K562 (cell line): Measurements from ENCODE around the gene PBX4. TPM values are rescaled to one million over a fixed set of nuclear protein-coding genes. Genes with fewer than 3 reads are reported as not detected.

Experiments
- ATAC-seq: fragments of 200-7000 bp; cut with Tn5 transposase; 3 replicates; pipeline ENCODE4 v1.9.1; 2020; ENCODE audit warnings: moderate library complexity
- BruUV-seq: library from RNA; stranded (reverse); fragments of 400-500 nt; replicated peaks from 2 replicates; lab custom pipeline; 2021; lab: Mats Ljungman, UMichigan
- CTCF ChIA-PET: fragments of 300-600 bp; formaldehyde crosslinking; extraction: SDS; loops from one replicate; lab custom pipeline; 2021; ENCODE audit warnings: low intra/inter-chr PET ratio; lab: Yijun Ruan, JAX
- POLR2A ChIA-PET: fragments of 300-600, 350-650 bp; sonication (Branson Sonifier 250); formaldehyde crosslinking; extraction: SDS; loops from one replicate; lab custom pipeline; 2021; ENCODE audit warnings: antibody characterized with exemption, inconsistent platforms; lab: Yijun Ruan, JAX
- DNase-seq, 4 experiments: peaks; one replicate each; pipeline versions ENCODE4 v3.0.0 to v3.0.0-alpha.2; 2011 to 2018; ENCODE audit warnings: low spot score in 3 of 4, mixed read lengths in 3 of 4; ENCODE audit errors: extremely low read depth in 1 of 4
- FAIRE-seq: peaks from 2 replicates; lab custom pipeline; 2011; peaks lifted over from hg19 to GRCh38; lab: Jason Lieb, UNC
- H2AFZ ChIP-seq: 2 replicates; pipeline ENCODE4 v1.6.0; 2011; ENCODE audit warnings: low read depth, low read length, control low read depth, inconsistent platforms
- H3K27ac ChIP-seq: fragments of 200-600 bp; 3 replicates; pipeline ENCODE4 v1.8.0; 2011; ENCODE audit warnings: low read depth, mild to moderate bottlenecking, control low read depth, inconsistent platforms, low read length, moderate library complexity, mixed read lengths; ENCODE audit errors: extremely low read depth
- H3K27me3 ChIP-seq, 2 experiments: fragments of 300-600 bp in 1 of 2; 2 replicates in 1 of 2; 3 replicates in 1 of 2; pipeline versions ENCODE4 v1.6.0 to v1.8.0; 2011; ENCODE audit warnings: inconsistent platforms in 2 of 2, low read length in 2 of 2, mild to moderate bottlenecking in 1 of 2, mixed read lengths in 1 of 2, moderate library complexity in 1 of 2; ENCODE audit not compliant: control insufficient read depth in 2 of 2, insufficient read depth in 2 of 2
- H3K36me3 ChIP-seq: fragments of 300-600 bp; 3 replicates; pipeline ENCODE4 v1.8.0; 2011; ENCODE audit warnings: mild to moderate bottlenecking, low read length, inconsistent platforms; ENCODE audit not compliant: control insufficient read depth, insufficient read depth
- H3K4me1 ChIP-seq, 2 experiments: fragments of 200-600 bp in 1 of 2; replicated peaks in 1 of 2; 2 replicates in 1 of 2; 3 replicates in 1 of 2; pipeline versions ENCODE4 v1.5.1 to v1.8.0; 2011; ENCODE audit warnings: inconsistent platforms in 2 of 2, low read length in 2 of 2, mild to moderate bottlenecking in 1 of 2, mixed read lengths in 1 of 2, moderate library complexity in 1 of 2; ENCODE audit not compliant: control insufficient read depth in 2 of 2, insufficient read depth in 2 of 2
- H3K4me2 ChIP-seq: 2 replicates; pipeline ENCODE4 v1.6.1; 2011; ENCODE audit warnings: low read length, control low read depth, inconsistent platforms, mixed read lengths; ENCODE audit not compliant: insufficient read depth
- H3K4me3 ChIP-seq: fragments of 200-600 bp; sonication (generic), shearing (Covaris generic); 2 replicates; pipeline ENCODE4 v1.5.1; 2016; ENCODE audit warnings: control low read depth, inconsistent platforms
- H3K79me2 ChIP-seq: fragments of 200-600 bp; 3 replicates; pipeline ENCODE4 v1.8.0; 2011; ENCODE audit warnings: low read length, inconsistent platforms; ENCODE audit not compliant: control insufficient read depth, insufficient read depth
- H3K9ac ChIP-seq, 2 experiments: 2 replicates each; pipeline versions ENCODE4 v1.6.0 to v1.6.1; 2011; ENCODE audit warnings: low read depth in 2 of 2, low read length in 2 of 2, control low read depth in 1 of 2, inconsistent platforms in 1 of 2, mild to moderate bottlenecking in 1 of 2, mixed read lengths in 1 of 2; ENCODE audit not compliant: insufficient read depth in 1 of 2
- H3K9me1 ChIP-seq: one replicate; pipeline ENCODE4 v1.6.0; 2011; ENCODE audit warnings: inconsistent platforms, mild to moderate bottlenecking, low read length, moderate library complexity; ENCODE audit not compliant: control insufficient read depth, insufficient read depth
- H3K9me3 ChIP-seq: replicated peaks from 2 replicates; pipeline ENCODE4 v1.5.1; 2011; ENCODE audit warnings: low read depth, low read length, inconsistent platforms; ENCODE audit not compliant: control insufficient read depth, insufficient read depth
- H4K20me1 ChIP-seq: replicated peaks from 2 replicates; pipeline ENCODE4 v1.6.1; 2011; ENCODE audit warnings: low read length, inconsistent platforms, mixed read lengths; ENCODE audit not compliant: control insufficient read depth, insufficient read depth
- POLR2G ChIP-seq: fragments of 200-400 bp; formaldehyde crosslinking; IDR thresholded peaks from 2 replicates; pipeline ENCODE4 v1.6.1; 2017; ENCODE audit warnings: low read depth, mild to moderate bottlenecking, antibody characterized with exemption, low read length, moderate library complexity
- STAT6 ChIP-seq: sonication (generic); formaldehyde crosslinking; IDR thresholded peaks from 2 replicates; pipeline ENCODE4 v1.8.1; 2023; ENCODE audit warnings: mild to moderate bottlenecking, missing genetic modification reagents
- WGBS: fragments of 100-300 bp; shearing (Covaris generic); methylation state at CpG from one replicate; pipeline ENCODE4 v1.1.6; 2016; ENCODE audit warnings: low coverage, mixed read lengths; ENCODE audit not compliant: insufficient coverage; ENCODE audit errors: missing lambda C conversion rate; 5-methylcytosine and 5-hydroxymethylcytosine counted together
- in situ Hi-C: fragments of 300-500 bp; cut with MboI; formaldehyde crosslinking; loops from 4 replicates; pipeline ENCODE4 v1.15.0; 2018; ENCODE audit warnings: inconsistent platforms, mixed read lengths
- intact Hi-C: fragments of 100-400 bp; cut with micrococcal nuclease; formaldehyde crosslinking; loops from 2 replicates; pipeline ENCODE4 v1.14.2; 2022
- polyA plus RNA-seq, 8 experiments: library from polyadenylated mRNA; depleted of rRNA in 4 of 8; stranded (reverse) in 5 of 8; unstranded in 3 of 8; fragments of >200 nt; fragmentation: Nextera tagmentation in 2 of 8; fragmentation: Illumina TruSeq in 1 of 8; extraction: Ambion mirVana in 2 of 8; extraction: Trizol in 1 of 8; gene quantifications; 2 replicates each; pipeline versions ENCODE4 v1.2.1 to v1.2.3, GENCODE V29; 2011 to 2014; ENCODE audit warnings: inconsistent platforms in 1 of 8, missing spikeins in 1 of 8
- total RNA-seq, 7 experiments: library from RNA; depleted of rRNA in 6 of 7; stranded (reverse); fragments of >200 nt in 6 of 7; fragmentation: Illumina TruSeq in 2 of 7; extraction: Trizol in 2 of 7; gene quantifications; 2 replicates each; pipeline versions ENCODE4 v1.2.1 to v1.2.3, GENCODE V29; 2011 to 2021; ENCODE audit warnings: low replicate concordance in 1 of 7
- TF ChIP-seq, protein P1 (sequence below), 2 experiments: IDR thresholded peaks; 2 replicates each; pipeline ENCODE4 v1.6.1; 2012; ENCODE audit warnings: improper control_type of control experiment in 2 of 2, low read depth in 2 of 2, low read length in 2 of 2, borderline replicate concordance in 1 of 2

PBX4 gene
- total and polyA plus RNA-seq, 9 of the 15 experiments (the other 6 are each of a cell fraction or from before 2014, with no cell fraction given) = 0.11 to 3.8 (median 1.6) TPM; not detected in 1

DNA sequence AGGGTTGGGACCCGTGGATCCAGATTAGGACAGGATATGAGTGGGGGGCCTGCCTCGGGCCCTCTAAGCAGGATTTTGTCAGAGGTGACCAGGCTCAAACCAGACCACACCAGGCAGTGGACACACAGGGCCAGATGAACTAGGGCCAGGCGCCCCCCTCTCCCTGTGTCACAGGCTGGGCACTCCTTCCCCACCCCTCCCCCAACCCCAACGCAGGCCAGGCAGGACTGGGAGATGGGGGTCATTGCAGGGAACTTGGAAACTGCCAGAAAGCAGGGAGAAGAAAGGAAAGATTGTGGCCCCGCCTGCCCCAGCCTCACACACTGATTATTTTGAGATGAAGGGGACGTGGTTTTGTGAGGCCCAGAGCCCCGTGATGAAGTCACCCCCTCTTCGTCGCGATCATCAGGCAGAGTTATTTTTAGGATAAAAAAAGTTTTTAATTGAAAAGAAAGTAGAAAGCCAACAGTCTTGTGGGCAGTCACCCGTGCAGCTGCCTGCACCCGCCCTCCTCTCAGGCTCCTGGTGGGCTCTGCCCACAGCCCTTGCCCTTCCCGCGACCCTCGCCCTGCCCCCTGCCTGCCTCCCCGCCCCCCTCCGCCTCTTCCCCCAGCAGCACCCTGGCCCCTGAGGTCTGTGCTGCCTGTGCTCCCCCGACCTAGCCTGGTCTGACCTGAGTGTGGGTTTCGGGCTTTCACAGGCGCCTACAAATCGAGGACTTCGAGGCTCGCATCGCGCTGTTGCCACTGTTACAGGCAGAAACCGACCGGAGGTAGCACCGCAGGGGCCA is 91.7 kb downstream of the PBX4 start:
- Histone ChIP-seq H3K4me3 (no peak overlapping the region), H3K9ac (peak overlapping the region in 1 of 2 experiments; percentile 40; a peak in 1 of 4 replicates), H4K20me1 (0 out of 2 replicates have a peak, but pooled peaks cover 6% of the 10 kb centered on the region), H2AFZ (no peak overlapping the region), H3K79me2 (peaks cover 35% of the 10 kb centered on the region), H3K27me3 (no peaks in the 10 kb centered on the region), H3K9me3 (no peaks in the 10 kb centered on the region), H3K4me2 (no peak overlapping the region), H3K4me1 (peaks cover 0 to 28% of the 10 kb centered on the region in 2 experiments; a peak in 2 of 5 replicates), H3K9me1 (peaks cover 5% of the 10 kb centered on the region), H3K36me3 (peaks cover 67% of the 10 kb centered on the region), H3K27ac (no peak overlapping the region)
- TF ChIP-seq, protein P1, sequence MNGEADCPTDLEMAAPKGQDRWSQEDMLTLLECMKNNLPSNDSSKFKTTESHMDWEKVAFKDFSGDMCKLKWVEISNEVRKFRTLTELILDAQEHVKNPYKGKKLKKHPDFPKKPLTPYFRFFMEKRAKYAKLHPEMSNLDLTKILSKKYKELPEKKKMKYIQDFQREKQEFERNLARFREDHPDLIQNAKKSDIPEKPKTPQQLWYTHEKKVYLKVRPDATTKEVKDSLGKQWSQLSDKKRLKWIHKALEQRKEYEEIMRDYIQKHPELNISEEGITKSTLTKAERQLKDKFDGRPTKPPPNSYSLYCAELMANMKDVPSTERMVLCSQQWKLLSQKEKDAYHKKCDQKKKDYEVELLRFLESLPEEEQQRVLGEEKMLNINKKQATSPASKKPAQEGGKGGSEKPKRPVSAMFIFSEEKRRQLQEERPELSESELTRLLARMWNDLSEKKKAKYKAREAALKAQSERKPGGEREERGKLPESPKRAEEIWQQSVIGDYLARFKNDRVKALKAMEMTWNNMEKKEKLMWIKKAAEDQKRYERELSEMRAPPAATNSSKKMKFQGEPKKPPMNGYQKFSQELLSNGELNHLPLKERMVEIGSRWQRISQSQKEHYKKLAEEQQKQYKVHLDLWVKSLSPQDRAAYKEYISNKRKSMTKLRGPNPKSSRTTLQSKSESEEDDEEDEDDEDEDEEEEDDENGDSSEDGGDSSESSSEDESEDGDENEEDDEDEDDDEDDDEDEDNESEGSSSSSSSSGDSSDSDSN (IDR thresholded peaks at IDR 0.05; ENCODE audit: borderline replicate concordance in 1 of 2, low read depth in 2 of 2, low read length in 2 of 2) = no peak
- TF ChIP-seq STAT6 (CRISPR knock-in tag) (no peak), POLR2G (peak; percentile 43; the same call in 1 of the 2 replicates)
- CTCF ChIA-PET = no interaction called here
- no peak for DNase-seq
- WGBS = 89% methylated on average over 21 of the region's 28 CpGs
- intact Hi-C loops (no loop called here), in situ Hi-C loops (loop anchor here (25.0 kb wide), 1 partner anchor 111 kb away; the partner anchor contains the start of genes GMIP and LPAR2)
- POLR2A ChIA-PET = interaction anchor here (0.9 kb wide), 1 partner anchor 11 kb away, joined by 6 read pairs; the partner anchor contains the start of gene NDUFA13
- no peak for FAIRE-seq
- ATAC-seq = no peak
- BruUV-seq = no TSS peak
